ENCODE measurements around the gene MAPKAPK2. TPM values are rescaled to one million over a fixed set of nuclear protein-coding genes. Genes with fewer than 3 reads are reported as not detected.
A peak's percentile ranks its signal among the peaks of the same experiment; 100 is the strongest.

The MAPKAPK2 gene
- total and polyA plus RNA-seq, 12 donors: 25.3 to 129 (median 85.0) TPM

DNA sequence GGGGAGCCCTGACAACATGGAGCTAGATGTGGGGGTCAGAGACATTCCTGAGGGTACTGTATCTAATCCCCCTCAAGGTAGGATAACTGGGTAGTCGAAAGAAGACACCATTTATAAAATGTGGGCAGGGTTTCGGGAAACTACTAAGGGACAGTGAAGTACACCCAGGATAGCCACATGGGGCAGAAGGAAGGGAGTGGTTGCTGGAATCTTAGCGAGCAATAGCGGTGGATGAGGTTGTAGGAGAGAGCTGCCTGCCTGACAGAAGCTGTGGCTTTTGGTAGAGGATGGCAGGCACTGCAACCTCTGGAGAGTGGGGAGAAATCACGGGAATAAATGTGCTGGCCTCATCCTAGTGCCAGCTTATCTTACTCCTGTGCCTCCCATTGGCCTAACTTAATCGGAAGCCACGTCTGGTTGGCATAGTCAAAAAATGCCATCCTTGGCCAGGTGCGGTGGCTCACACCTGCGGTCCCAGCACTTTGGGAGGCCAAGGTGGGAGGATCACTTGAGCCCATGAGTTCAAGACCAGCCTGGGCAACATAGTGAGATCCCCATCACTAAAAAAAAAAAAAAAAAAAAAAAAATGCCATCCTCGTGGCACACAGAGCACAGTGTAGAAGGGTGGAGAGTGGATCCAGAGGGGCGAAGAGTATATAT is 23.4 kb upstream of the MAPKAPK2 start:
- TF ChIP-seq POLR2A (IDR thresholded peaks at IDR 0.05): no peak
- TF ChIP-seq, protein P1, sequence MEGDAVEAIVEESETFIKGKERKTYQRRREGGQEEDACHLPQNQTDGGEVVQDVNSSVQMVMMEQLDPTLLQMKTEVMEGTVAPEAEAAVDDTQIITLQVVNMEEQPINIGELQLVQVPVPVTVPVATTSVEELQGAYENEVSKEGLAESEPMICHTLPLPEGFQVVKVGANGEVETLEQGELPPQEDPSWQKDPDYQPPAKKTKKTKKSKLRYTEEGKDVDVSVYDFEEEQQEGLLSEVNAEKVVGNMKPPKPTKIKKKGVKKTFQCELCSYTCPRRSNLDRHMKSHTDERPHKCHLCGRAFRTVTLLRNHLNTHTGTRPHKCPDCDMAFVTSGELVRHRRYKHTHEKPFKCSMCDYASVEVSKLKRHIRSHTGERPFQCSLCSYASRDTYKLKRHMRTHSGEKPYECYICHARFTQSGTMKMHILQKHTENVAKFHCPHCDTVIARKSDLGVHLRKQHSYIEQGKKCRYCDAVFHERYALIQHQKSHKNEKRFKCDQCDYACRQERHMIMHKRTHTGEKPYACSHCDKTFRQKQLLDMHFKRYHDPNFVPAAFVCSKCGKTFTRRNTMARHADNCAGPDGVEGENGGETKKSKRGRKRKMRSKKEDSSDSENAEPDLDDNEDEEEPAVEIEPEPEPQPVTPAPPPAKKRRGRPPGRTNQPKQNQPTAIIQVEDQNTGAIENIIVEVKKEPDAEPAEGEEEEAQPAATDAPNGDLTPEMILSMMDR (IDR thresholded peaks at IDR 0.05): no peak
- no peak for DNase-seq
- Histone ChIP-seq H3K4me3 (no peak overlapping the region), H3K27ac (no peak overlapping the region), H3K4me1 (replicated peaks in 1 of 2) (peaks cover 0 to 13% of the 10 kb centered on the region in 2 donors), H3K9me3 (replicated peaks in 1 of 3) (no peaks in the 10 kb centered on the region), H3K36me3 (replicated peaks in 1 of 2) (no peaks in the 10 kb centered on the region), H3K27me3 (no peaks in the 10 kb centered on the region)
- intact Hi-C loops (cut with DNase I): loop anchor here (10.0 kb wide), 1 partner anchor 176 kb away; no protein-coding TSS in a partner anchor
- WGBS, 4 donors: 76 to 83% (median 81%) methylated on average over 11 of the region's 11 CpGs

DNA sequence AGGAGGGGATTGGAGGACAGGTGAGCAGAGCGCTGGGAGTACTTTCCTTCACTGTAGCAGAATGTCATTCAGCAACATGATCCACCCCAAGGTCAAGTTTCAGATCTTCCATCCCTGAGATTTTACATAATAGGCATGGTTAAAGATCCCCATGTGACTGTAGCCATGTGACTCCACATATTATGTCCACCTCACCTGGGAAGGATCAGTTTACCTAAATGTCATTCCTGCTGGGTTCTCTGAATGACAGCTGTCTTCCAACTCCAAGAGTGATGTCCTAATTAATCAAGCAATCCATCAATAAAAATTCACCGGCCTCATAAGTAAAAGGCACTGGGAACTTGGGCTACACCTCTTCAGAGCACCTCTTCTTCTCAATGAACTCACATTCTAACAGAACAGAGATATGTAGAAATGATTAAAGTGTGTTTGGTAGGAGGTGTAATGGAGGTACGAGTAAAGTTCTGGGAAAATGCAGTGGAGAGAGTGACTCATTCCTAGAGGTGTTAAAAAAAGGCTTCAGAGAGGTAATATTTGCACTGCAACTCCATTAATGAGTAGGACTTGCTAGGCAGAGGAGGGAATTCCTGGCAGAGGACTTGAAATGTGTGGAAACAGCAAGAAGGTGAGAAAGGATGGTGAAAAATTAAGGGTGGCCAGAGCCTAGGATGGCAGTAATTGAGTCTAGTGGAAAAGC is 22.2 kb upstream of the MAPKAPK2 start:
- no peaks in the 10 kb centered on the region for H3K36me3 ChIP-seq (replicated peaks in 1 of 2)
- no peak overlapping the region for H3K4me3 ChIP-seq
- H3K4me1 ChIP-seq (replicated peaks in 1 of 2): peaks cover 0 to 11% of the 10 kb centered on the region in 2 donors
- intact Hi-C loops (cut with DNase I): loop anchor here (10.0 kb wide), 1 partner anchor 178 kb away; no protein-coding TSS in a partner anchor
- H3K27me3 ChIP-seq: no peaks in the 10 kb centered on the region
- DNase-seq: no peak
- no peak overlapping the region for H3K27ac ChIP-seq
- WGBS, 4 donors: 53 to 72% (median 71%) methylated on average over 3 of the region's 3 CpGs
- TF ChIP-seq, protein P1 (IDR thresholded peaks at IDR 0.05): no peak
- no peak for TF ChIP-seq POLR2A (IDR thresholded peaks at IDR 0.05)
- no peaks in the 10 kb centered on the region for H3K9me3 ChIP-seq (replicated peaks in 1 of 3)

DNA sequence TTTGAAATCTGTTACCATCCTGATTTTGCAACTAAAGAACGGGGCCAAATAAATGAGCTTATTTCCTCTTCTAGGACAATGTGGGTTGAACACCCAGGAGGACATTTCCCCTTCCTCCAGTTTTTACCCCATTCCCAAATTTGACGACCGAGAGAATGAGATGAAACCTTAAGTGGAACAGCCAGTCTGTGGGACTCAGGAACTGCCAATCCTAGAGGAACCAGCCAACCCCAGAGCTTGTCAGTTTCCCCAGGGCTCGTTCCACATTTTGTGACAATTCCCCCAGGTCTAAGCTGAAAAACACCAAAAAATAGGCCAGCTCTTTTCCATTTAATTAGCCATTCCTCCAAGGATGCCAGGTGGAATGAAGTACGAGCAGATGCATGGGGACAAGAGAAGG is 21.3 kb upstream of the MAPKAPK2 start:
- Histone ChIP-seq H3K4me3 (no peak overlapping the region), H3K27me3 (no peaks in the 10 kb centered on the region), H3K4me1 (replicated peaks in 1 of 2) (peaks cover 0 to 11% of the 10 kb centered on the region in 2 donors), H3K9me3 (replicated peaks in 1 of 3) (no peaks in the 10 kb centered on the region), H3K36me3 (replicated peaks in 1 of 2) (no peaks in the 10 kb centered on the region), H3K27ac (no peak overlapping the region)
- DNase-seq: peak in 1 of 7 donors; percentile 7
- WGBS, 4 donors: 42 to 53% (median 42%) methylated on average over 5 of the region's 5 CpGs
- no peak for TF ChIP-seq POLR2A (IDR thresholded peaks at IDR 0.05)
- TF ChIP-seq, protein P1 (IDR thresholded peaks at IDR 0.05): no peak
- intact Hi-C loops (cut with DNase I): loop anchor here (10.0 kb wide), 1 partner anchor 179 kb away; no protein-coding TSS in a partner anchor

DNA sequence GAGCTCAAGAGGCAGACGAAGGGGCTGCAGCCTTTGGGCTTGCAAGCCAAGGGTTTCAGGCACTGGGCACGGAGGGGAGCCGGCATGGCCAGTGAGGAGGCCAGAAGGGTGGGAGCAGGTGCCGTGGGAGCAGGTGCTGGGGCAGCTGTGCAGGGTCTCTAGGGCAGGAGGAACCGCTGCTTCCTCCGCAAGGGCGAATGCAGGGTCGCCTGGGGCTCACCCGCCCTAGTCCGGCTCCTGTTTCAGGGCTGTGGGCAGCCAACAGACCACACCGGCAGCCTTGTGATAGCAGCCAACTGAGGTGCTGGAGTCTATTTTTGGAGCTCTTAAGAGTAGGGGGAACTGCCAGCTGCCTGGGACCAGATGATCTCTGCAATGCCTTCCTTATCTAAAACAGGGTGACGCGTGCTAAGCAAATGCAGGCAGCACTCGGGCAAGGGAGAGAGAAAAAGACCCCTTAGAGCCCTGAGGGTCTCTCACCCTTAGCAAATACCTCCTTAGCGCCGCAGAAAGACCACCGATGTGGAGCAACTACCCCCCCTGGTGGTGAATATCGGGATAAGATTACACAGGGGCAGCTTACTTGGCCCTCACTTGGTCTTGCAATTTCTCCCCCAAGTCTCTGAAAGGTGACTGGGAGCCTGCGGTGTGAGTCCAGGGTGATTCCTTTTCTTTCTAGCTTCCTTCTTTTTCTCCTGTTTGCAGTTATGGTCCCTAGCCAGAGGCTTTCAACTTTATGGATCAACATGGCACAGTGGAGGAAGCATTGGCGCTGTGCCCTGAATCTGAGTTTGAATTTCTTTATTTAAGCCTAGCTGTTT is 20.7 kb upstream of the MAPKAPK2 start:
- Histone ChIP-seq H3K27me3 (no peaks in the 10 kb centered on the region), H3K9me3 (replicated peaks in 1 of 3) (no peaks in the 10 kb centered on the region), H3K36me3 (replicated peaks in 1 of 2) (no peaks in the 10 kb centered on the region), H3K27ac (no peak overlapping the region), H3K4me3 (no peak overlapping the region), H3K4me1 (replicated peaks in 1 of 2) (peaks cover 0 to 11% of the 10 kb centered on the region in 2 donors)
- intact Hi-C loops (cut with DNase I): loop anchor here (2.0 to 10.0 kb wide), 2 partner anchors 29 to 179 kb away; partner anchors contain the start of gene DYRK3 (in 1 of the 2)
- 9 to 16% (median 10%) methylated on average over 8 to 20 of the region's 20 CpGs for WGBS, 4 donors
- TF ChIP-seq, protein P1 (IDR thresholded peaks at IDR 0.05): peak; percentile 80 to 92 (median 88)
- TF ChIP-seq POLR2A (IDR thresholded peaks at IDR 0.05): no peak
- DNase-seq: peak; percentile 47 to 79 (median 71)

All from adrenal gland (tissue), 12 donors.